Renal pelvis (tissue), 4 donors: ENCODE measurements around the gene KDM4F. TPM values are rescaled to one million over a fixed set of nuclear protein-coding genes. Genes with fewer than 3 reads are reported as not detected.

ENCODE experiments used
- DNase-seq: peaks from one replicate; pipeline ENCODE4 v3.0.0-alpha.2; 2013
- polyA plus RNA-seq, 3 donors: library from polyadenylated mRNA; unstranded; fragments of 120-200 nt; gene quantifications; one replicate each; pipeline ENCODE4 v1.2.1, GENCODE V29; 2013; ENCODE audit not compliant: insufficient read length in 3 of 3

KDM4F gene
- polyA plus RNA-seq, 3 donors: not detected

- DNase-seq: peak; percentile 84
Measured at GRCh38 chr11:95089620-95090542, 40.7 kb downstream of the KDM4F start, which contains the start of gene ENDOD1. ENDOD1 (plus strand) TSS chr11:95089846; CDS start chr11:95089928, 82 bp downstream.

GRCh38 chr11:95091663-95092180 lies 42.5 kb downstream of the KDM4F start:
- no peak for DNase-seq

- DNase-seq: no peak
Measured at GRCh38 chr11:95092549-95093324, 43.5 kb downstream of the KDM4F start.

GRCh38 chr11:95093548-95093947 lies 44.3 kb downstream of the KDM4F start:
- DNase-seq: no peak

GRCh38 chr11:95095858-95096587 lies 46.8 kb downstream of the KDM4F start:
- DNase-seq: no peak

- no peak for DNase-seq
Measured at GRCh38 chr11:95097209-95097608, 48.0 kb downstream of the KDM4F start.

GRCh38 chr11:95098826-95099225 lies 49.6 kb downstream of the KDM4F start:
- DNase-seq: no peak

- no peak for DNase-seq
Measured at GRCh38 chr11:95100191-95100648, 51.0 kb downstream of the KDM4F start.

Other genes with a start within 250 kb of the KDM4F start
- 100 to 1,000 TPM; 100 to 112 (median 112) TPM for gene CWC15, start 75.9 kb upstream of the KDM4F start, polyA plus RNA-seq
- gene KDM4D, start 75.7 kb upstream of the KDM4F start, polyA plus RNA-seq: 1 to 10 TPM; 2.1 to 2.5 (median 2.1) TPM
- under 1 TPM; 0.07 to 0.39 (median 0.37) TPM for gene KDM4E, start 24.2 kb upstream of the KDM4F start, polyA plus RNA-seq
- 10 to 100 TPM; 55.3 to 64.3 (median 56.3) TPM for gene SRSF8, start 17.5 kb downstream of the KDM4F start, polyA plus RNA-seq
- gene ENDOD1, start 40.4 kb downstream of the KDM4F start, polyA plus RNA-seq: 10 to 100 TPM; 18.6 to 21.6 (median 19.3) TPM
- gene SESN3, start 181.8 kb downstream of the KDM4F start, polyA plus RNA-seq: 10 to 100 TPM; 65.5 to 67.0 (median 67.0) TPM